Measurements from ENCODE around the gene CCDC185. TPM values are rescaled to one million over a fixed set of nuclear protein-coding genes. Genes with fewer than 3 reads are reported as not detected.

CCDC185 gene
- total and polyA plus RNA-seq, 2 experiments from 2014 or later = 0.56 TPM; not detected in 1

DNA sequence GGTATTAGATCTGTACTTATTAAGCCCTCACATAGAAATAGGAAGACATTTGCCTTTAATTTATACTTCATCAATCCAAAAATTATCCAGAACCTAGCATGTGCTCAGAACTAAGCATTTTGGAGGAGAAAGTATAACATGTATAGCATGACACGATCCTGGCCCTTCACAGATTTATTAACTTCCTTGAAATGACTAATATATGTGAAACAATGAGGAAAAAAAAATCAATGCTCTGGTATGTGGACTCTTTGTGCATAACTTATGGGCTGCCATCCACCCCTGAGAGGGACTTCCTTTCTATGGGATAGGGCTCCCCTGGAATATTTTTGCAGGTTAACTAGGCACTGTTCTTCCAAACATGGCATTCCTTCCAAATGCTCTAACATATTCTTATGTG, 36.6 kb downstream of the CCDC185 start:
- no peak overlapping the region for H3K27ac ChIP-seq (ENCODE audit: low read depth)
- no peak overlapping the region for H2AFZ ChIP-seq
- no peaks in the 10 kb centered on the region for H4K20me1 ChIP-seq (replicated peaks; ENCODE audit: insufficient read depth)
- H3K9me2 ChIP-seq (ENCODE audit: insufficient read depth) = peaks cover 6% of the 10 kb centered on the region; the same call in 1 of the 2 replicates
- no peaks in the 10 kb centered on the region for H3F3A ChIP-seq (replicated peaks; ENCODE audit: low read depth)
- H3K79me2 ChIP-seq (replicated peaks; ENCODE audit: insufficient read depth) = no peaks in the 10 kb centered on the region
- ATAC-seq (no peak), DNase-seq (ENCODE audit: low spot score) (no peak)
- Mint-ChIP-seq H3K27me3 (ENCODE audit: insufficient read depth, low read depth, poor library complexity) (no peaks in the 10 kb centered on the region), H3K4me3 (no peak overlapping the region), H3K9me3 (no peaks in the 10 kb centered on the region; the same call in 2 of the 3 replicates), H3K27ac (no peak overlapping the region), H3K36me3 (ENCODE audit: low read depth) (no peaks in the 10 kb centered on the region), H3K4me1 (no peaks in the 10 kb centered on the region)
- TF ChIP-seq NANOG (IDR thresholded peaks at IDR 0.05; ENCODE audit: borderline replicate concordance) = no peak
- TF ChIP-seq ZNF114 (CRISPR knock-in tag; IDR thresholded peaks at IDR 0.05) = no peak
- TF ChIP-seq JUNB (IDR thresholded peaks at IDR 0.05; ENCODE audit: unreplicated experiment) = no peak
- no peak for TF ChIP-seq POLR2AphosphoS5 (IDR thresholded peaks at IDR 0.05; ENCODE audit: low read depth)
- TF ChIP-seq CREB1 (CRISPR knock-in tag; IDR thresholded peaks at IDR 0.05; ENCODE audit: low read depth) = no peak
- TF ChIP-seq, protein P1, sequence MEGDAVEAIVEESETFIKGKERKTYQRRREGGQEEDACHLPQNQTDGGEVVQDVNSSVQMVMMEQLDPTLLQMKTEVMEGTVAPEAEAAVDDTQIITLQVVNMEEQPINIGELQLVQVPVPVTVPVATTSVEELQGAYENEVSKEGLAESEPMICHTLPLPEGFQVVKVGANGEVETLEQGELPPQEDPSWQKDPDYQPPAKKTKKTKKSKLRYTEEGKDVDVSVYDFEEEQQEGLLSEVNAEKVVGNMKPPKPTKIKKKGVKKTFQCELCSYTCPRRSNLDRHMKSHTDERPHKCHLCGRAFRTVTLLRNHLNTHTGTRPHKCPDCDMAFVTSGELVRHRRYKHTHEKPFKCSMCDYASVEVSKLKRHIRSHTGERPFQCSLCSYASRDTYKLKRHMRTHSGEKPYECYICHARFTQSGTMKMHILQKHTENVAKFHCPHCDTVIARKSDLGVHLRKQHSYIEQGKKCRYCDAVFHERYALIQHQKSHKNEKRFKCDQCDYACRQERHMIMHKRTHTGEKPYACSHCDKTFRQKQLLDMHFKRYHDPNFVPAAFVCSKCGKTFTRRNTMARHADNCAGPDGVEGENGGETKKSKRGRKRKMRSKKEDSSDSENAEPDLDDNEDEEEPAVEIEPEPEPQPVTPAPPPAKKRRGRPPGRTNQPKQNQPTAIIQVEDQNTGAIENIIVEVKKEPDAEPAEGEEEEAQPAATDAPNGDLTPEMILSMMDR (conservative IDR thresholded peaks at IDR 0.05; ENCODE audit: low read depth in 2 of 2) = no peak
- TF ChIP-seq, protein P2, sequence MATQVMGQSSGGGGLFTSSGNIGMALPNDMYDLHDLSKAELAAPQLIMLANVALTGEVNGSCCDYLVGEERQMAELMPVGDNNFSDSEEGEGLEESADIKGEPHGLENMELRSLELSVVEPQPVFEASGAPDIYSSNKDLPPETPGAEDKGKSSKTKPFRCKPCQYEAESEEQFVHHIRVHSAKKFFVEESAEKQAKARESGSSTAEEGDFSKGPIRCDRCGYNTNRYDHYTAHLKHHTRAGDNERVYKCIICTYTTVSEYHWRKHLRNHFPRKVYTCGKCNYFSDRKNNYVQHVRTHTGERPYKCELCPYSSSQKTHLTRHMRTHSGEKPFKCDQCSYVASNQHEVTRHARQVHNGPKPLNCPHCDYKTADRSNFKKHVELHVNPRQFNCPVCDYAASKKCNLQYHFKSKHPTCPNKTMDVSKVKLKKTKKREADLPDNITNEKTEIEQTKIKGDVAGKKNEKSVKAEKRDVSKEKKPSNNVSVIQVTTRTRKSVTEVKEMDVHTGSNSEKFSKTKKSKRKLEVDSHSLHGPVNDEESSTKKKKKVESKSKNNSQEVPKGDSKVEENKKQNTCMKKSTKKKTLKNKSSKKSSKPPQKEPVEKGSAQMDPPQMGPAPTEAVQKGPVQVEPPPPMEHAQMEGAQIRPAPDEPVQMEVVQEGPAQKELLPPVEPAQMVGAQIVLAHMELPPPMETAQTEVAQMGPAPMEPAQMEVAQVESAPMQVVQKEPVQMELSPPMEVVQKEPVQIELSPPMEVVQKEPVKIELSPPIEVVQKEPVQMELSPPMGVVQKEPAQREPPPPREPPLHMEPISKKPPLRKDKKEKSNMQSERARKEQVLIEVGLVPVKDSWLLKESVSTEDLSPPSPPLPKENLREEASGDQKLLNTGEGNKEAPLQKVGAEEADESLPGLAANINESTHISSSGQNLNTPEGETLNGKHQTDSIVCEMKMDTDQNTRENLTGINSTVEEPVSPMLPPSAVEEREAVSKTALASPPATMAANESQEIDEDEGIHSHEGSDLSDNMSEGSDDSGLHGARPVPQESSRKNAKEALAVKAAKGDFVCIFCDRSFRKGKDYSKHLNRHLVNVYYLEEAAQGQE (IDR thresholded peaks at IDR 0.05; ENCODE audit: unreplicated experiment) = no peak
- TF ChIP-seq STAT1 (IDR thresholded peaks at IDR 0.05; ENCODE audit: unreplicated experiment) = no peak
- no peak for TF ChIP-seq ZNF331 (CRISPR knock-in tag; IDR thresholded peaks at IDR 0.05; ENCODE audit: low read depth)
- TF ChIP-seq, protein P3, sequence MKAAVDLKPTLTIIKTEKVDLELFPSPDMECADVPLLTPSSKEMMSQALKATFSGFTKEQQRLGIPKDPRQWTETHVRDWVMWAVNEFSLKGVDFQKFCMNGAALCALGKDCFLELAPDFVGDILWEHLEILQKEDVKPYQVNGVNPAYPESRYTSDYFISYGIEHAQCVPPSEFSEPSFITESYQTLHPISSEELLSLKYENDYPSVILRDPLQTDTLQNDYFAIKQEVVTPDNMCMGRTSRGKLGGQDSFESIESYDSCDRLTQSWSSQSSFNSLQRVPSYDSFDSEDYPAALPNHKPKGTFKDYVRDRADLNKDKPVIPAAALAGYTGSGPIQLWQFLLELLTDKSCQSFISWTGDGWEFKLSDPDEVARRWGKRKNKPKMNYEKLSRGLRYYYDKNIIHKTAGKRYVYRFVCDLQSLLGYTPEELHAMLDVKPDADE (IDR thresholded peaks at IDR 0.05) = no peak
- TF ChIP-seq, protein P4, sequence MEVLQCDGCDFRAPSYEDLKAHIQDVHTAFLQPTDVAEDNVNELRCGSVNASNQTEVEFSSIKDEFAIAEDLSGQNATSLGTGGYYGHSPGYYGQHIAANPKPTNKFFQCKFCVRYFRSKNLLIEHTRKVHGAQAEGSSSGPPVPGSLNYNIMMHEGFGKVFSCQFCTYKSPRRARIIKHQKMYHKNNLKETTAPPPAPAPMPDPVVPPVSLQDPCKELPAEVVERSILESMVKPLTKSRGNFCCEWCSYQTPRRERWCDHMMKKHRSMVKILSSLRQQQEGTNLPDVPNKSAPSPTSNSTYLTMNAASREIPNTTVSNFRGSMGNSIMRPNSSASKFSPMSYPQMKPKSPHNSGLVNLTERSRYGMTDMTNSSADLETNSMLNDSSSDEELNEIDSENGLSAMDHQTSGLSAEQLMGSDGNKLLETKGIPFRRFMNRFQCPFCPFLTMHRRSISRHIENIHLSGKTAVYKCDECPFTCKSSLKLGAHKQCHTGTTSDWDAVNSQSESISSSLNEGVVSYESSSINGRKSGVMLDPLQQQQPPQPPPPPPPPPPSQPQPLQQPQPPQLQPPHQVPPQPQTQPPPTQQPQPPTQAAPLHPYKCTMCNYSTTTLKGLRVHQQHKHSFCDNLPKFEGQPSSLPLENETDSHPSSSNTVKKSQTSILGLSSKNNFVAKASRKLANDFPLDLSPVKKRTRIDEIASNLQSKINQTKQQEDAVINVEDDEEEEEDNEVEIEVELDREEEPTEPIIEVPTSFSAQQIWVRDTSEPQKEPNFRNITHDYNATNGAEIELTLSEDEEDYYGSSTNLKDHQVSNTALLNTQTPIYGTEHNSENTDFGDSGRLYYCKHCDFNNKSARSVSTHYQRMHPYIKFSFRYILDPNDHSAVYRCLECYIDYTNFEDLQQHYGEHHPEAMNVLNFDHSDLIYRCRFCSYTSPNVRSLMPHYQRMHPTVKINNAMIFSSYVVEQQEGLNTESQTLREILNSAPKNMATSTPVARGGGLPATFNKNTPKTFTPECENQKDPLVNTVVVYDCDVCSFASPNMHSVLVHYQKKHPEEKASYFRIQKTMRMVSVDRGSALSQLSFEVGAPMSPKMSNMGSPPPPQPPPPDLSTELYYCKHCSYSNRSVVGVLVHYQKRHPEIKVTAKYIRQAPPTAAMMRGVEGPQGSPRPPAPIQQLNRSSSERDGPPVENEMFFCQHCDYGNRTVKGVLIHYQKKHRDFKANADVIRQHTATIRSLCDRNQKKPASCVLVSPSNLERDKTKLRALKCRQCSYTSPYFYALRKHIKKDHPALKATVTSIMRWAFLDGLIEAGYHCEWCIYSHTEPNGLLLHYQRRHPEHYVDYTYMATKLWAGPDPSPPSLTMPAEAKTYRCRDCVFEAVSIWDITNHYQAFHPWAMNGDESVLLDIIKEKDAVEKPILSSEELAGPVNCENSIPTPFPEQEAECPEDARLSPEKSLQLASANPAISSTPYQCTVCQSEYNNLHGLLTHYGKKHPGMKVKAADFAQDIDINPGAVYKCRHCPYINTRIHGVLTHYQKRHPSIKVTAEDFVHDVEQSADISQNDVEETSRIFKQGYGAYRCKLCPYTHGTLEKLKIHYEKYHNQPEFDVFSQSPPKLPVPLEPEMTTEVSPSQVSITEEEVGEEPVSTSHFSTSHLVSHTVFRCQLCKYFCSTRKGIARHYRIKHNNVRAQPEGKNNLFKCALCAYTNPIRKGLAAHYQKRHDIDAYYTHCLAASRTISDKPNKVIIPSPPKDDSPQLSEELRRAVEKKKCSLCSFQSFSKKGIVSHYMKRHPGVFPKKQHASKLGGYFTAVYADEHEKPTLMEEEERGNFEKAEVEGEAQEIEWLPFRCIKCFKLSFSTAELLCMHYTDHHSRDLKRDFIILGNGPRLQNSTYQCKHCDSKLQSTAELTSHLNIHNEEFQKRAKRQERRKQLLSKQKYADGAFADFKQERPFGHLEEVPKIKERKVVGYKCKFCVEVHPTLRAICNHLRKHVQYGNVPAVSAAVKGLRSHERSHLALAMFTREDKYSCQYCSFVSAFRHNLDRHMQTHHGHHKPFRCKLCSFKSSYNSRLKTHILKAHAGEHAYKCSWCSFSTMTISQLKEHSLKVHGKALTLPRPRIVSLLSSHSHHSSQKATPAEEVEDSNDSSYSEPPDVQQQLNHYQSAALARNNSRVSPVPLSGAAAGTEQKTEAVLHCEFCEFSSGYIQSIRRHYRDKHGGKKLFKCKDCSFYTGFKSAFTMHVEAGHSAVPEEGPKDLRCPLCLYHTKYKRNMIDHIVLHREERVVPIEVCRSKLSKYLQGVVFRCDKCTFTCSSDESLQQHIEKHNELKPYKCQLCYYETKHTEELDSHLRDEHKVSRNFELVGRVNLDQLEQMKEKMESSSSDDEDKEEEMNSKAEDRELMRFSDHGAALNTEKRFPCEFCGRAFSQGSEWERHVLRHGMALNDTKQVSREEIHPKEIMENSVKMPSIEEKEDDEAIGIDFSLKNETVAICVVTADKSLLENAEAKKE (CRISPR knock-in tag; IDR thresholded peaks at IDR 0.05) = no peak
- no peak for TF ChIP-seq EZH2 (IDR thresholded peaks at IDR 0.05; ENCODE audit: low read depth, unreplicated experiment)
- TF ChIP-seq EZH2phosphoT487 (IDR thresholded peaks at IDR 0.05; ENCODE audit: unreplicated experiment) = no peak
- H3K4me3 ChIP-seq = no peak overlapping the region
- no peaks in the 10 kb centered on the region for H3K36me3 ChIP-seq (ENCODE audit: insufficient read depth)
- H3K4me2 ChIP-seq = no peak overlapping the region
- H3K4me1 ChIP-seq (ENCODE audit: insufficient read depth) = no peaks in the 10 kb centered on the region
- H3K27me3 ChIP-seq (ENCODE audit: insufficient read depth) = no peaks in the 10 kb centered on the region

All from GM23338 (cell line).